Mammary epithelial cell (primary cell): Measurements from ENCODE around the gene KPNA6.

Experiments
- CTCF ChIP-seq, 2 donors: IDR thresholded peaks in 1 of 2; conservative IDR thresholded peaks in 1 of 2; 2 replicates each; pipeline ENCODE4 v1.5.1; 2011 to 2012; ENCODE audit warnings: inconsistent platforms in 2 of 2, low read length in 2 of 2, mild to moderate bottlenecking in 2 of 2, control low read depth in 1 of 2, low read depth in 1 of 2; ENCODE audit not compliant: insufficient read depth in 1 of 2; ENCODE audit errors: extremely low read depth in 1 of 2
- EZH2 ChIP-seq: IDR thresholded peaks from 2 replicates; pipeline ENCODE4 v1.6.1; 2012; ENCODE audit warnings: low read length, inconsistent platforms, borderline replicate concordance

GRCh38 chr1:32060914-32061313, 46.9 kb upstream of the KPNA6 start:
- TF ChIP-seq CTCF (conservative IDR thresholded peaks at IDR 0.05 in 1 of 2, IDR thresholded peaks at IDR 0.05 in 1 of 2; ENCODE audit: extremely low read depth in 1 of 2, insufficient read depth in 1 of 2, low read depth in 1 of 2, low read length in 2 of 2) (no peak), EZH2 (no peak)
